Coronary artery (tissue), 2 donors: ENCODE data around the gene CCDC8.

Experiments
- DNase-seq: peaks from one replicate; pipeline ENCODE4 v3.0.0-alpha.2; 2017; ENCODE audit warnings: low spot score
- H3K27ac ChIP-seq, 2 donors: fragments of 200-600 bp; sonication (generic); one replicate each; pipeline ENCODE4 v1.5.1; 2016 to 2019
- H3K4me3 ChIP-seq: fragments of 200-600 bp; sonication (generic); 2 replicates; pipeline ENCODE4 v1.5.1; 2016; ENCODE audit warnings: mild to moderate bottlenecking, moderate library complexity
- TF ChIP-seq, protein P1 (sequence below): fragments of 200-600 bp; sonication (generic); IDR thresholded peaks from one replicate; pipeline ENCODE4 v1.5.1; 2019; ENCODE audit warnings: antibody characterized with exemption

The CCDC8 gene

DNA sequence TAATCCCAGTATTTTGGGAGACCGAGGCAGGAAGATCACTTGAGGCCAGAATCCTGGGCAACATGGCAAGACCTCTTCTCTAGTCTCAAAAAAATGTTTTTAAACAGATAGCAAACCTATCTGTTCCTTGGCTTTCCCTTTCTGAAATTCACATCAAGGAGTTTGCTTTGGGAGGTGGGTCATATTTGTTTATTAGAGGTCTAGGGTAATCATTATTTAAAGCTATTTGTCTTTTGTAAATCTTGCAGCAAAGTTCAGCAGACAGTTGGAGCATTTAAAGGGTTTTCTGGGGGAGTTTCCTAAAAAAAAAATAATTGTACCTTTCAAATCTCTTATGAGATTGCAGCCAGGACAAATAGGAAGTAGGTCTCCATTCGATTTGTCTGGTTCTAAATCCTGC, 49.0 kb downstream of the CCDC8 start:
- no peak for DNase-seq
- Histone ChIP-seq H3K4me3 (no peak overlapping the region), H3K27ac (no peak overlapping the region)
- TF ChIP-seq, protein P1, sequence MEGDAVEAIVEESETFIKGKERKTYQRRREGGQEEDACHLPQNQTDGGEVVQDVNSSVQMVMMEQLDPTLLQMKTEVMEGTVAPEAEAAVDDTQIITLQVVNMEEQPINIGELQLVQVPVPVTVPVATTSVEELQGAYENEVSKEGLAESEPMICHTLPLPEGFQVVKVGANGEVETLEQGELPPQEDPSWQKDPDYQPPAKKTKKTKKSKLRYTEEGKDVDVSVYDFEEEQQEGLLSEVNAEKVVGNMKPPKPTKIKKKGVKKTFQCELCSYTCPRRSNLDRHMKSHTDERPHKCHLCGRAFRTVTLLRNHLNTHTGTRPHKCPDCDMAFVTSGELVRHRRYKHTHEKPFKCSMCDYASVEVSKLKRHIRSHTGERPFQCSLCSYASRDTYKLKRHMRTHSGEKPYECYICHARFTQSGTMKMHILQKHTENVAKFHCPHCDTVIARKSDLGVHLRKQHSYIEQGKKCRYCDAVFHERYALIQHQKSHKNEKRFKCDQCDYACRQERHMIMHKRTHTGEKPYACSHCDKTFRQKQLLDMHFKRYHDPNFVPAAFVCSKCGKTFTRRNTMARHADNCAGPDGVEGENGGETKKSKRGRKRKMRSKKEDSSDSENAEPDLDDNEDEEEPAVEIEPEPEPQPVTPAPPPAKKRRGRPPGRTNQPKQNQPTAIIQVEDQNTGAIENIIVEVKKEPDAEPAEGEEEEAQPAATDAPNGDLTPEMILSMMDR, result no peak

DNA sequence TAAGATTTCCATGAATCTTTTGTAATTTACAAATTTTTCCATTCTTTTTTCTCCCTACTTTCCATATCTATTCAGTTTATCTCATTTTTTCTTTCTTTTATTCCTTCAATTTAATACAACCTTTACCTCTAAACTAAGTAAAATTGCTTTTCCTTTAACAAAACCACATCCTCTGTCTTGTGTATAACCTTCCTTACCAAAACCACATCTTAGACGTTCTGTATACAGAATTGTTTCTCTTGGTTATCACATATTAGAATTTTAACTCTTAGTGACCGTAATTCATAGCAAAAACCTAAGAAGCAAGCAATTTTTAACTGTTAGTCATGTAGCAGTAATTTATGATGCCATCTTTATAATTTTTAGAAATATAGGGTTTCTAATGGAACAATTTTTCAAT, 51.4 kb downstream of the CCDC8 start:
- TF ChIP-seq, protein P1, result no peak
- Histone ChIP-seq H3K27ac (no peak overlapping the region), H3K4me3 (no peak overlapping the region)
- no peak for DNase-seq
